ENCODE data around the gene WBP1L.

- TF ChIP-seq CTCF (IDR thresholded peaks at IDR 0.05) = no peak
- TF ChIP-seq POLR2A (IDR thresholded peaks at IDR 0.05) = no peak
- TF ChIP-seq POLR2AphosphoS5 (IDR thresholded peaks at IDR 0.05) = no peak
These were observed 116.2 kb downstream of the WBP1L start for GRCh38 chr10:102859911-102860310.
